Hematopoietic multipotent progenitor cell treated with erythropoietin and hydrocortisone succinate and interleukin-3 and kit ligand, for 6 days (in vitro differentiated cells): ENCODE results near the gene HAP1.
A peak's percentile ranks its signal among the peaks of the same experiment; 100 is the strongest.

Experiments used
- DNase-seq: peaks from one replicate; pipeline ENCODE4 v3.0.0-alpha.2; 2015

The HAP1 gene

GRCh38 chr17:41763327-41763726 lies 28.9 kb upstream of the HAP1 start:
- no peak for DNase-seq

DNA sequence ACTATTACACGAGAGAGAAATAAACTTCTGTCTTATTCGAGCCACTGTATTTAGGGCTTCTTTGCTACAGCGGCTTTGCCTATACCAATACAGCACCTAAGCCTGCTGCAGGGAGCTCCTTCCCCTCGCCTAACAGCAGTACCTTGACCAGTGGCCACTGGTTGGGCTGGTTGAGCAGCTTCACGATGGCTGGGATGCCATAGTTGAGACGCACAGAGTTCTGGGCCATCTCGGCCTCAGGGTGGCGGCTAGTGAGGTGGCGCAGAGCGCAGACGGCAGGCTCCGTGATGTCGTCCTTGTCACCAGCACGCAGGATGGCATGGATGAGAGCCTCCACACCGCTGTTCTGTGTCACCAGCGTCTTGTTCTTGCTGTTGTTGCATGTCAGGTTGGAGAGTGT lies 28.4 kb upstream of the HAP1 start:
- DNase-seq: no peak

- DNase-seq: no peak
These were observed 27.9 kb upstream of the HAP1 start for GRCh38 chr17:41762391-41762790.

GRCh38 chr17:41760878-41761277 lies 26.4 kb upstream of the HAP1 start:
- no peak for DNase-seq

- DNase-seq: no peak
These were observed 24.2 kb upstream of the HAP1 start for GRCh38 chr17:41758601-41759000.

DNA sequence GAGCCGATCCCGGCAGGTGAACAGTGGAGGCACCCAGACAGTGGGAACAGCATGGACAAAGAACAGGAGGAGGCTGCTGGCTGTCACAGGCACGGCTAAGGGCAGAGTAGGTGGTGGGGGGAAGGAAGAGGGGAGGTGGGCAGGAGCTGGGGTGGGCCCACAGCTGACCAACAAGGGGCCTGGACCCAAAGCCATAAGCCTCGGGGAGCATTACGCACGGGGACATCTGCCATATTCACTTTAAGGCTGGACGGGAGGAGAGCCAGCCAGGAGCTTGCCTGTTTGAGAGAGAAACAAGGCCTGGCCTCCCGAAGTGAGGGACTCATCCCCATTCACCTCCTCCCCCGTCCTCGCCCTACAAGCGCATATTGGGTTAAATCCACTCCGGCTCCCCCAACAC lies 19.6 kb upstream of the HAP1 start:
- no peak for DNase-seq

DNA sequence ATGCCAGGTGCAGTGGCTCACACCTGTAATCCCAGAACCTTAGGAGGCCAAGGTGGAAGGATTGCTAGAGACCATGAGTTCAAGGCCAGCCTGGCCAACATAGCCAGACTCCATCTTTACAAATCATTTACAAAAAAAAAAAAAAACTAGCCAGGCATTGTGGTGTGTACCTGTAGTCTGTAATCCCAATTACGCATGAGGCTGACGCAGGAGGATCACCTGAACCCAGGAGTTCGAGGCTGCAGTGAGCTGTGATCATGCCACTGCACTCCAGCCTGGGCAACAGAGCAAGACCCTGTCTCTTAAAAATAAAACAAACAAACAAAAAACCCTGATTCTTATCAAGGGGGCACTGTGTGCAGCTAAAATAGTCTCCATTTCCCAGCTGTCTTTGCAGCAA lies 16.8 kb upstream of the HAP1 start:
- DNase-seq: no peak

DNA sequence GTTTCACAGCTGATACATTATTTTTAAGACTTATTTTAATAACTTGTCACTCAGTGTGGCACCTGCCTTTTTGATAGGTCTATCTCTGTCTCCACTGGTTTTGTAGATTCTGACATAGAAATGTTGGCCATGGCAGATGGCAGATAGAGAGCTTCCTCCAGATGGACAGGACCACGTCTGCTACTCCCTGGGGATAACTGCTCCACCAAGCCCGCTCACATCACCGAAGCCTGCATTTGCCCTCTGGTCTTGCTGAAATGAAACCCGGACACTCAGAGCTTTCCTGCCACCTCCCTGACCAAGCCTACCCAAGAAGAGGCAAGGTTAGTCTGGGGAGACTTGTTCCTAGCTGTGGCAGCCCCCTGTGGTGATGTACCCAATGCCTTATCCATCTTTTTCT lies 16.4 kb upstream of the HAP1 start:
- DNase-seq: no peak

GRCh38 chr17:41748275-41748674 lies 13.8 kb upstream of the HAP1 start:
- no peak for DNase-seq

DNA sequence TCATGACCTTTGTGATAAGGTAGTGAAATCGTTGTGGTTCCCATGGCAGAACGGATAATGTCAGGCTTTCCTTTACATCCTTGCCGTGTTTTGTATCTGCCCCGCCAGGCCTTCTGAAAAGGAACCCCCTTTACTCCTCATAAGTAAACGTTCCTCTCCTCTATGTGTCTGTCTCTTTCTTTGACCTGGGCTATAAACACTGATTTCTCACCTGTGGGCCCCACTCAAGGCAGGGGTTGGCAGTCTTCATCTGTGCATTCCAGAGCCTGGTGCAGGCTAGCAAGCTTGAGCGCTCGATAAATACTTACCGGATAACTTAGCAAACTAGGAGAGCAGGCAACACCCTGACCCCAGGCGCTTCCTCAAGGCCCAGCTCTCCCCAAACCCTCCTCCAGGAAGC lies 7.3 kb upstream of the HAP1 start:
- DNase-seq: no peak

DNA sequence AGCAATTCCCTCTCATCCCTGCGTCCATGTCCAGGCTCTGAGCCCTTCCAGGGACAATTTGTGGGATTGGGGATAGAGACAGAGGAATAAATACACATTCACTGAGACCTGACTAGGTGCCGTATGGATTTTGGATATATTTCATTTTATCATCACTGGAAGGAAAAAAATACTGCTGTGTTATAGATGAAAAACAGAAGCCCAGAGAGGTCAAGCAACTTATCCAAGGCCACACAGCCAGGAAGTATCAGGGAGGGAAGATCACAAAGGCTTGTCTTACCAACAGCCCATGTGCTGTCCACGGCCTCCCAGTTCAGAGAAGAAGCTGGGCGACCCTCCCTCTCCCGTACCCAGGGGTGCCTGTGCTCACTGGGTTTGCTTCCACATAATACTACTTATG lies 6.1 kb upstream of the HAP1 start:
- DNase-seq: no peak

DNA sequence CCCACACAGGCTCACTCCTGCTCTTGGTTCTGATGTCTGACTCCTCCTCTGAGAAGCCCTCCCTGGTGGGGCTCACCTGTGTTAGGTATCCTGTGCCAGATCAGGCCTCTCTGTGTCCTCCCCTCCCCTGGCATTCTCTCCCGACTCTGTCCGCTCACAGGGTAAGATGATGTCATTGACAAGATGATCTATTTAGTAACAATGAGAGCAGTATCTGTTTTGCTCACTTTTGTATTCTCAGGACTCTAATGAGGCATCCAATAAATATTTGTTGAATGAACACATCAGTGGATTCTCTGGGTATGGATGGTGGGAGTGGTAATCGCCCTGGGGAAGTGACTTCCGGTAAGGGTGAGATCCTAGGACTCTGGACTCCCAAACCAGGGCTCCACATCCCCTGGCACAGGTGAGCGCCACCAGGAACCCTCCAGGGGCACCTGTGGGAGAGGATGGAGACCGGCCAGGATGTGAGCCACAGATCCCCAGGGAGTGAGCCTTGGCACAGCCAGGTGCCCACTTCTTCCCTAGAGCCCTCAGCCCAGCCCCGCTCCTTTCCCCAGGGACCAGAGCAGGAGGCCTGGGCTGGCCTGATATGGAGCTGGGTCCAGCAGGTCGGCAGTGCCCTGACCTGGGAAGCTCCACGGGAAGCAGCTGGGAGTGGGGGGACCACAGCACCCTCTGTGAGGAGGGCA lies 5.4 kb upstream of the HAP1 start:
- DNase-seq: no peak

DNA sequence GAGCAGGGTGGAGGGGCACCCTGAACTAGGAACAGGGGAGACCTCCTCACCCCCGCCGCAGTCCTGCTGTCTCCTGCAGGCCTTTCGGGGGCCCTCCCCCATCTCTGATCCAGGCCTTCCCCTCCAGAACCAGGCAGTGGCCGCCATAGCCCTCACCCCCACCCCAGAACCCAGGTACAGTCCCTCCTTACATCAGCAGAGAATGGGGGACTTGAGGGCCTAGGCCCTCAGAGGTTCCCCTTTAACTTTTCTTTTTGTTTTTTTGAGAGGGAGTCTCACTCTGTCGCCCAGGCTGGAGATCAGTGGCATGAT lies 4.3 kb upstream of the HAP1 start:
- DNase-seq: no peak

DNA sequence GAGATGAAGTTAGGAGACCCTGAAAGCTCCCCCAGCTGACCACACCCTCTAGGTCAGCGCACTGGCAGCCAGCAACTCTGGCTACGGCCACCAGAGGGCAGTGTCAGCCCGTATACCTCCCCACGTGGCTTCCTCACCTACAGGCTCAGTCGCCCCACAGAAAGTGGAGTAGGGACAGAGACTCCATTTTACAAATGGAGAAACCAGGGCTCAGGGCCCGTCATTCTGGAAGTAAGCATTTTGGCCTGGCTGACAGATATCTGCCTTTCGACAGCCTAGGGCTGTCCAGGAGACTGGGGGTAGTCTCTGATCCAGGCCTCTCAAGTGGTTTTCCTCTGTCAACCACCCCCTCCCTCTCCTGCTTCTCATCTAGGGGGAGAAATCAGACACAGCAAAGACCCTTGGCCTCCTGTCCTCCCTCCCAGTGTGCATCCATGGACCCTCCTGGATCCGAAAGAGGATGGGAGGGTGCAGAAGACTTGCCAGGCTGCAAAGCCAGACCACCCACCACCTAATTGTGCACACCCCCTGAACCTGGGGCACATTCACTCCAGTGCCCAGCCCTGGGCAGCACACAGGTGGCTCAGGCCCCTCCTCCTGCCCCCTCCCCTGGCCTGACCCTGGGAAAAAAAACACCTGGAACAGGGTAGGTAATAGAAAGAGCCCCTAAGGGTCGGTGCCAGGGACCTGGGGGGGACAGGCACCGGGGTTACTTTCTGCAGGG lies 3.8 kb upstream of the HAP1 start:
- DNase-seq: peak; percentile 90

- DNase-seq: no peak
These were observed 3.2 kb upstream of the HAP1 start for GRCh38 chr17:41737680-41738023.

GRCh38 chr17:41736983-41737679 lies 2.7 kb upstream of the HAP1 start:
- DNase-seq: no peak

DNA sequence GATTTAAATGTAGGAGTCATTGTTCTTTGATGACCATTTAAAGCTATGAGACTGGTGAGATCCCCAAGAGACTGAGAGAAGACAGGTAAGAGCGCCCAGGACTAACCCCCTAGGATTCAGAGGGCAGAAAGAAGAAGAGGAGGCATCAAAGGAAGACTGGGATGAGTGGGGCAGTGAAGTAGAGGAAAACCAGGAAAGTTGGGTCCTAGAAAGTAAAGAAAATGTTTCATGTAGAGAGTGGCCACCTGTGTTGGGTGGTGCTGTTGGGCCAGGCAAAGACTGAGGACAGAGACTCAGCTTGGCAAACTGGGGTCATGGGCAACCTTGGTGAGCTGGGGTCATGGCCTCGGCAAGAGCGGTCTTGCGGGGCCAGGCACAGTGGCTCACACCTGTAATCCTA lies 1.3 kb upstream of the HAP1 start:
- DNase-seq: no peak

GRCh38 chr17:41734949-41735313 lies 488 bp upstream of the HAP1 start:
- no peak for DNase-seq

DNA sequence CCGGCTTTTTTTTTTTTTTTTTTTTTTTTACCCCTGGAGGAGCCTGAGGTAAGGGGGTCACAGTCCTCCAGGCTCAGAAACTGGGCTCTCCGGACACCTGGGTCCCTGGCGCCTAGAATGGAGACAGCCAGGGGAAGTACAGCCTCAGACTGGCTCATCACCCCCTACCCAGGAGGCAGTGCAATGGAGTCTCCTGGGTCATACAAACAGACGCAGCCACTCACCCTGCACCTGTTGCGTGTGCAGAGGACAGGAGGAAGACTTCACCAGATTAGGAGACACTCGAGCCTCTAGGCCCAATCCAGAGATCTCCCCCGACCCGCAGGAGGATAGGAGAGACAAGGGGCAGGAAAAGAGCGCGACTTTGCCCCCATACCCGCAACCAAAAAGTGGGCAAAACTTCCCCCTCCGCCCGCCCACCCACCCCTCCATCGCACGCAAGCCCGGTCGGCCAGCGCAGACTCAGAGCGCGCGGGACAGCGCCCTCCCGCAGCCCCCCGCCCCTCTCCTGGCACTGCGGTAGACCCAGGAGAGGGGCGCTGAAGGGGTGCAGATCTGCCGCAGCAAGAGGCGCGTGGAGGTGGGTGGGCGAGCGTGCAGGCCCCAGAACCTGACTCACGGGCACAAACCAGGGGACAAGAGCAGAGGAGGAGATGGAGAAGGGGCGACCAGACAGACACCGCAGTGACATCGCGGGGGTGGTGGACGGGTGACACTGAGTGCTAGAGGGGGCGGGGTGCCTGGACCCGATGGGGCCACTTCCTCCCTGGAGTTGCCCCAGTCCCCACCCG lies 900 bp downstream of the HAP1 start:
- no peak for DNase-seq

DNA sequence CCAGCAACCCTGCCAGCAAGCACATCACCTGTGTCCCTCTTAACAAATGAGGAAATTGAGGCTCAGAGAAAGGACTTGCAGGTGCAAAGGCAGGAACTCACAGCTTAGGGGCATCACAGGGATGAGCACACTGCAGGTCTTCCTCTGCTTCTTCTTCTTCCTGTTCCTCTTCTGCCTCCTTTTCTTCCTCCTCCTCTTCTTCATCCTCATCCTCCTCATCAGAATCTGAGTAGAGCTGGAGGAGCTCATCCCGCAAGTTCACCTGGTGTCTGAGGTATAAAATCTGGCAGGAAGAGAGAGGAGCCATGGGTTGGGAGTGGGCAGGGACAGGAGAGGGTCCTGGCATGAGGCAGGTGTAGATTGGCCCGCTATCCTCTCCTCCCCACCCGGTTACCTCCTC lies 2.6 kb downstream of the HAP1 start:
- no peak for DNase-seq

DNA sequence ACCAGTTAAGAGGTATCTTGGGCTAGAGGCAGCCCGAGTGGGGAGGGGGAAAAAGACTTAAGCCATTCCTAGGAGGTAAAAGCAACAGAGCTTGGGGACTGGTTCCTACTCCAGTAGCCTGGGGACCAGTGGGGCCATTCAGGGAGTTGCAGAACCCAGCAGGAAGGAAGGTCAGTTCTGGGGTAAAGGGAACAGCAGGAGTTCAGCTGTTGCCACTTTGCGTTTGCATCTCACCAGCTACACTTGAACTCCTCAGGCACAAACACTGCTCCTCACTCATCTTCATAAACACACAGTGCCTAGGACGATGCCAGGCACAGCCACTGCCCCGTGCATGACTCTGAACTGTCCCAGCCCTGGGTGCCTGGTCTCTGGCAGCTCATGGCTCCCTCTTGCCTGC lies 4.0 kb downstream of the HAP1 start:
- no peak for DNase-seq

DNA sequence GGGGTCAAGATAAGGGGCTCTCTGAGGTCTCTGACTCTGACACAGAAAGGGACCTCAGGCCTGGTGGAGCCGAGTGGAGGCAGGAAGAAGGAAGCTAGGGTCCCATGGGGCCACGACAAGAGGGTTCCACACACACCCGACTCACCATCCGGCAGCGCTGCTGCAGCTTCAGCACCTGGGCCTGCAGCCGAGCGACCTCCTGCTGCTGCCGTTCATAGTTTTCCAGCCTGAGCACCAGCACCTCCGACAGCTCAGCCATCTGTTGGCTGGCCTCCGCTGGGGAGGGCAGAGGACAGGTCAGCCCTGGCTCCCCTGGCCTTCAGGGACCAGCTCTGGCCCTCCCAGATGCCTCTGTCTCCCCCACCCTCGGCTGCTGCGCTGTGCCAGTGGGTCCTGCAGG lies 6.4 kb downstream of the HAP1 start:
- no peak for DNase-seq

DNA sequence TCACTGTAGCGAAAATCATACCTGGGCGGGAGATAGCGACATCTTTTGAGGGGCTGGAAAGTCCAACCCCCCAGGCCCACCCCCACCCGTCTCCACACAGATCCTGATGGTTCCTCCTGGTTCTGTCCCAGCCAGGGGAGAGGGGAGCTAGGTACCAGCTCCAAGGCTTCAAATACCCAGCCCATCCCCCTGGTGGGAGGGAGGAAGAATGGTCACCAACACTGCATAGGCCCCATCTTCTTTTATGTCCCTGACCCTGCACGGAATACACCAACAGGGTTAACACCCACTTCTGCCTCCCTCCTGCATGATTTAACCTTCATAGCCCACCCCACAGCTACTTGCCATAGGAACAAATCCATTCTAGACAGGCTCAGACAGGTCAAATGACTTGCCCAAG lies 9.3 kb downstream of the HAP1 start:
- DNase-seq: no peak

DNA sequence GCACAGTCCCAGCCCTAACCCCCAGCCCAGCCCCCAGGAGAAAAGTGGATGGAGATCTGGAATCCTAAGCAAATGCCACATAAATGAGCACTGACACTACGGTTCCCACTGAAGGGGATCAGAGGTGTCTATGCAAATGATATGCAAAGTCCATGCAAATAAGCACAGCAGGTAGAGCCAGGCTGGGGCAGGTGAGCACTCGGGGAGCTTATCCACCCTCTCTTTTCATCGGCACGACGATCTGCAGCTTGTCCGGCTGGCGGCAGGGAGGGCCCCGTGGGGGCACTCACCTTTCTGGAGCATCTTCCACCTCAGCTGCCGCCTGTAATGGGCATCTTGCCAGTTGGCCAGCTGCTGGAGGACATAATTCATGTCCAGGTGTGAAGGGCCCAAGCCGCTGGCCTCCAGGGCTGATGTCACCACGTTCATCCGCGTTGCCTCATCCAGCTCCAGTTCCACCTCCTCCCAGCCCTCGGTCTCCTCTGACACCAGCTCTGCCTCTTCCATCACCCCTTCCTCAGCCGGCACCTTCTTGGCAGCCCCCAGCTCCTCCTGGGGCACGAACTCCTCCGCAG lies 9.9 kb downstream of the HAP1 start:
- no peak for DNase-seq
